Mucosa of descending colon (tissue), 3 donors: Measurements from ENCODE around the gene SEC24D. TPM values are rescaled to one million over a fixed set of nuclear protein-coding genes. Genes with fewer than 3 reads are reported as not detected.

Source experiments
- ATAC-seq: fragments of 200-7000 bp; cut with Tn5 transposase; one replicate; pipeline ENCODE4 v1.9.1; 2020; ENCODE audit warnings: mild to moderate bottlenecking, moderate library complexity
- DNase-seq, 3 donors: peaks; one replicate each; pipeline ENCODE4 v3.0.0-alpha.2; 2020
- H3K36me3 ChIP-seq: fragments of 200-600 bp; one replicate; pipeline ENCODE4 v1.8.0; 2021; ENCODE audit warnings: low read depth, mild to moderate bottlenecking
- H3K4me1 ChIP-seq: fragments of 200-600 bp; one replicate; pipeline ENCODE4 v1.8.0; 2021; ENCODE audit warnings: low read depth, mild to moderate bottlenecking
- H3K4me3 ChIP-seq: fragments of 200-600 bp; one replicate; pipeline ENCODE4 v1.8.0; 2021; ENCODE audit warnings: mild to moderate bottlenecking
- H3K9me3 ChIP-seq: fragments of 200-600 bp; one replicate; pipeline ENCODE4 v1.8.0; 2021; ENCODE audit warnings: mild to moderate bottlenecking
- CTCF ChIP-seq: fragments of 200-600 bp; IDR thresholded peaks from one replicate; pipeline ENCODE4 v1.8.0; 2022; ENCODE audit warnings: antibody characterized with exemption, mild to moderate bottlenecking
- intact Hi-C, 2 donors: fragments of 100-400 bp; cut with DNase I in 1 of 2; cut with micrococcal nuclease in 1 of 2; formaldehyde crosslinking; loops; one replicate each; pipeline versions ENCODE4 v1.11.0 to v1.11.1; 2022; cut with DNase I, micrococcal nuclease
- total RNA-seq, 3 donors: library from RNA; stranded (reverse); fragmentation: NEBNext Ultra II Directional in 2 of 3; extraction: Animal tissue kit (Norgen Biotek cat#: 25700) in 2 of 3; gene quantifications; one replicate each; pipeline versions ENCODE4 v1.2.1 to v1.2.4, GENCODE V29; 2021 to 2023
- donor health status: DM: no; HTN: no; CAD: no; lungs with moderate emphysema.
- donor health status: DM: no; HTN: no; CAD: no.
- donor health status: DM: no; HTN: yes; CAD: no.

SEC24D gene
- total RNA-seq, 3 donors from 2014 or later, result 22.1 to 55.6 (median 45.3) TPM

DNA sequence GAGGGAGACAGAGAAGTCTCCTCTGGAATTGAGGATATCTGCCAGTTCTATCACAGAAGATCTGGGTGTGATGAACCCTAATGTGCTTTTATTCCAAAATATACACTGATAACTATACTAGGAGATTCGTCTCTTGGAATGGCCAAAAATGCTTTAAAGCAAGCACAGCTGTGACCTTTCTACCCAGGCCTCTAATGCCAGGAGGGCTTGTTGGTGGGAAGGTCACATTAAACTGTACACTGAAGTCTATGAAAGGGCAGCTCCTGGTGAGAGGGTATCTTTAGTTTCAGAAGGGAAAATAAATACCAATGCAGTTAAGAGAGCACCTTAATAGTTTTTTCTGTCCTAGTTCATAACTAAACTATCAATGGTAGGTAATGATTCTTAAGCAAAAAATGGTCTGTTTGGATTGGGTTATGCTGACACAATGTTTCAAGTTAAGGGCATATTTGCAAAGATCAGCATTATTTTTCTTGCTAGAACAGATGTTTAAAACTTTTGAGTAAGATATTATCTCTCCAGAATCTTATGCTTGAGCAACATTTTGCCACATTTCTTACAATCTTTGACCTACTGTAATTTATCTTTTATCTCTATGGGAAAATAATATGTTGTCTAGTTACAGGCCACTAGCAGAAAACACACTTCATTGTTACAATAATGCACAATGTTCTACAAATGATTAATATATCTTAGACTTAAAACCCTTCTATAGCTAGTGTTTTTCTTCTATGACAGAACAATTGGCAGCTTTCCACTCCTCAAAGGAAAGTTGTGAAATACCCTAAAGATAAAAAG is 59.6 kb downstream of the SEC24D start:
- H3K4me3 ChIP-seq, result no peak overlapping the region
- no peaks in the 10 kb centered on the region for H3K4me1 ChIP-seq
- no peaks in the 10 kb centered on the region for H3K9me3 ChIP-seq
- no peak for DNase-seq
- TF ChIP-seq CTCF, result no peak
- no peaks in the 10 kb centered on the region for H3K36me3 ChIP-seq
- ATAC-seq, result no peak
- intact Hi-C loops, result no loop called here

GRCh38 chr4:118775405-118775804 is 60.5 kb downstream of the SEC24D start:
- DNase-seq, result no peak
- no peak for ATAC-seq

DNA sequence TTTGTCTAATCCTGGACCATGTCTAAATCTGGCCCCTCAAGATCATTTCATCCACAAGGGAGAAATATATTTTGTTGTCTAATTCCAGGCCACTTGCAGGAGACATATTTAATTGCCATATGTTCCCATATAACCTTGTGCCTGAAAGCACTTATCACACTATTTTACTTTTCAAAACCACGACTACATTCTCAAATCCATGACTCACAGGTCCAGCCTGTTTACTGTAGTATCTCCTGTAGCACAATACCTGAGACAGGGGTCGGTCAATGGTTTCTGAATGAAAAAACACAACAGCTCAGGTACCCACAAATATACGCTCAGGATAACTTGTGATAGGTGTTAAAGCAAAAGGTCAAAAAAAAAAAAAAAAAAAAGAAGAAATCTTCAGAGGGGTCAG is 60.9 kb downstream of the SEC24D start:
- intact Hi-C loops, result loop anchor here (5.0 kb wide), 2 partner anchors 112 to 117 kb away; partner anchors contain the start of gene SYNPO2 (in 1 of the 2)

More at GRCh38 chr4:118775405-118775804, 60.5 kb downstream of the SEC24D start:
- no peak for TF ChIP-seq CTCF
- Histone ChIP-seq H3K9me3 (no peaks in the 10 kb centered on the region), H3K4me1 (no peaks in the 10 kb centered on the region), H3K36me3 (no peaks in the 10 kb centered on the region), H3K4me3 (no peak overlapping the region)
- intact Hi-C loops, result no loop called here

GRCh38 chr4:118774321-118774720 is 61.6 kb downstream of the SEC24D start:
- ATAC-seq, result no peak
- H3K9me3 ChIP-seq, result no peaks in the 10 kb centered on the region
- H3K4me3 ChIP-seq, result no peak overlapping the region
- TF ChIP-seq CTCF, result no peak
- H3K4me1 ChIP-seq, result no peaks in the 10 kb centered on the region
- no peak for DNase-seq
- no peaks in the 10 kb centered on the region for H3K36me3 ChIP-seq
- intact Hi-C loops, result loop anchor here (5.0 kb wide), 2 partner anchors 113 to 118 kb away; partner anchors contain the start of gene SYNPO2 (in 1 of the 2)

More for the DNA sequence above, 60.9 kb downstream of the SEC24D start:
- Histone ChIP-seq H3K4me1 (no peaks in the 10 kb centered on the region), H3K4me3 (no peak overlapping the region), H3K36me3 (no peaks in the 10 kb centered on the region), H3K9me3 (no peaks in the 10 kb centered on the region)
- TF ChIP-seq CTCF, result no peak
- ATAC-seq (no peak), DNase-seq (no peak)

- H3K36me3 ChIP-seq, result no peaks in the 10 kb centered on the region
- ATAC-seq (no peak), DNase-seq (no peak)
- intact Hi-C loops, result loop anchor here (5.0 kb wide), 2 partner anchors 114 to 119 kb away; partner anchors contain the start of gene SYNPO2 (in 1 of the 2)
- no peak for TF ChIP-seq CTCF
- no peaks in the 10 kb centered on the region for H3K9me3 ChIP-seq
- no peak overlapping the region for H3K4me3 ChIP-seq
- no peaks in the 10 kb centered on the region for H3K4me1 ChIP-seq
Observed at GRCh38 chr4:118773429-118773792, 62.5 kb downstream of the SEC24D start.
